Measurements from ENCODE around the gene LNX2. TPM values are rescaled to one million over a fixed set of nuclear protein-coding genes. Genes with fewer than 3 reads are reported as not detected.

LNX2 gene
- total RNA-seq, 1 donor from 2014 or later, result 15.1 TPM

DNA sequence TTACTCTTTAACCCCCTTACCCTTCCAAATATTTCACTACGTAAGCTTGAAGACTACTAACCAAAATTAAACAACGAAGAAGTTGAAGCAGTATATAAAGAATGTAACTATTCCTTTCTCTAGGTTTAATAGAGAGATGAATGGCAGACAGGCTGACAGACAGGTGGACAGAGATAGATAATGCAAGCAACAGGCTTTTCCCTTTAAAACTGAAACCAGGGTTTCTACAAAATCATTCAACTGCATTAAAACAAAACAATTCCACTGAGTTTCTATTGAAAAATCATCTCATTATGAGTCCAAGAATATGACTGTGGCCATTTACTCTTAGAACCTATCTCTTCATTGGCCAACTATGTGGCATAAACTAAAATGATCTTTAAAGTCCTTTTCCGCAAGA, 15.2 kb downstream of the LNX2 start:
- Mint-ChIP-seq H3K4me3 (no peak overlapping the region), H3K36me3 (no peaks in the 10 kb centered on the region), H3K4me1 (peaks cover 4% of the 10 kb centered on the region), H3K27ac (no peak overlapping the region), H3K27me3 (ENCODE audit: insufficient read depth, low read depth) (no peaks in the 10 kb centered on the region), H3K9me3 (no peaks in the 10 kb centered on the region)
- no peak for TF ChIP-seq EZH2phosphoT487 (IDR thresholded peaks at IDR 0.05)
- TF ChIP-seq, protein P1, sequence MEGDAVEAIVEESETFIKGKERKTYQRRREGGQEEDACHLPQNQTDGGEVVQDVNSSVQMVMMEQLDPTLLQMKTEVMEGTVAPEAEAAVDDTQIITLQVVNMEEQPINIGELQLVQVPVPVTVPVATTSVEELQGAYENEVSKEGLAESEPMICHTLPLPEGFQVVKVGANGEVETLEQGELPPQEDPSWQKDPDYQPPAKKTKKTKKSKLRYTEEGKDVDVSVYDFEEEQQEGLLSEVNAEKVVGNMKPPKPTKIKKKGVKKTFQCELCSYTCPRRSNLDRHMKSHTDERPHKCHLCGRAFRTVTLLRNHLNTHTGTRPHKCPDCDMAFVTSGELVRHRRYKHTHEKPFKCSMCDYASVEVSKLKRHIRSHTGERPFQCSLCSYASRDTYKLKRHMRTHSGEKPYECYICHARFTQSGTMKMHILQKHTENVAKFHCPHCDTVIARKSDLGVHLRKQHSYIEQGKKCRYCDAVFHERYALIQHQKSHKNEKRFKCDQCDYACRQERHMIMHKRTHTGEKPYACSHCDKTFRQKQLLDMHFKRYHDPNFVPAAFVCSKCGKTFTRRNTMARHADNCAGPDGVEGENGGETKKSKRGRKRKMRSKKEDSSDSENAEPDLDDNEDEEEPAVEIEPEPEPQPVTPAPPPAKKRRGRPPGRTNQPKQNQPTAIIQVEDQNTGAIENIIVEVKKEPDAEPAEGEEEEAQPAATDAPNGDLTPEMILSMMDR (IDR thresholded peaks at IDR 0.05), result no peak
- TF ChIP-seq EZH2 (IDR thresholded peaks at IDR 0.05), result no peak
- H3K9ac ChIP-seq, result no peak overlapping the region
- H2AFZ ChIP-seq (replicated peaks), result no peak overlapping the region
- H3K27ac ChIP-seq, result no peak overlapping the region
- DNase-seq (ENCODE audit: low spot score), result no peak
- H3K4me3 ChIP-seq, result no peak overlapping the region
- no peaks in the 10 kb centered on the region for H3K9me3 ChIP-seq (ENCODE audit: low read depth)
- H3K36me3 ChIP-seq, result no peaks in the 10 kb centered on the region
- no peaks in the 10 kb centered on the region for H3K27me3 ChIP-seq
- H3K79me2 ChIP-seq (ENCODE audit: low read depth), result peaks cover 46% of the 10 kb centered on the region
- H4K20me1 ChIP-seq (ENCODE audit: low read depth), result peaks cover 8% of the 10 kb centered on the region
- H3K4me2 ChIP-seq, result no peak overlapping the region
- H3F3A ChIP-seq (ENCODE audit: low read depth), result no peaks in the 10 kb centered on the region
- peaks cover 4% of the 10 kb centered on the region for H3K4me1 ChIP-seq

DNA sequence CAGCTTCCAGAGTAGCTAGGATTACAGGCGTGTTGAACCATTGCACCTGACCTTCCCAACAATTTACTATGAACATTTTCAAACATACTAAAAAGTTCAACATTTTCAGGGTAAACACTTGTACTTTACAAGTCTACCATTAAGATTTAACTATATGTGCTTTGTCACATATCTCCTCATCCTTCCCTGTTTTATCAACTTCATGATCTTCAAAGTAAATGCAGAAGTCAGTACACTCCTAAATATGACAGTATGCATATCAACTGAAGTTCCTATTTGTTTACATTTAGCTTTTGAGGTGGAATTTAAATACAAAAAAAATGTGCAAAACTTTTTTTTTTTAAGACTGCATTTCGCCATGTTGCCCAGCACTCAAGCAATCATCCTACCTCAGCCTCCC, 18.5 kb downstream of the LNX2 start:
- Mint-ChIP-seq H3K27me3 (ENCODE audit: insufficient read depth, low read depth) (no peaks in the 10 kb centered on the region), H3K9me3 (no peaks in the 10 kb centered on the region), H3K36me3 (no peaks in the 10 kb centered on the region), H3K4me1 (peaks cover 12% of the 10 kb centered on the region), H3K27ac (no peak overlapping the region), H3K4me3 (no peak overlapping the region)
- Histone ChIP-seq H3K9ac (no peak overlapping the region), H3K79me2 (ENCODE audit: low read depth) (peaks cover 47% of the 10 kb centered on the region), H3K4me1 (peaks cover 13% of the 10 kb centered on the region), H3K27me3 (no peaks in the 10 kb centered on the region), H3K36me3 (no peaks in the 10 kb centered on the region), H3F3A (ENCODE audit: low read depth) (no peaks in the 10 kb centered on the region), H3K9me3 (ENCODE audit: low read depth) (no peaks in the 10 kb centered on the region), H4K20me1 (ENCODE audit: low read depth) (peaks cover 17% of the 10 kb centered on the region), H3K4me2 (no peak overlapping the region), H2AFZ (replicated peaks) (no peak overlapping the region), H3K4me3 (no peak overlapping the region), H3K27ac (no peak overlapping the region)
- TF ChIP-seq, protein P1 (IDR thresholded peaks at IDR 0.05), result no peak
- TF ChIP-seq EZH2phosphoT487 (IDR thresholded peaks at IDR 0.05) (no peak), EZH2 (IDR thresholded peaks at IDR 0.05) (no peak)
- no peak for DNase-seq (ENCODE audit: low spot score)

DNA sequence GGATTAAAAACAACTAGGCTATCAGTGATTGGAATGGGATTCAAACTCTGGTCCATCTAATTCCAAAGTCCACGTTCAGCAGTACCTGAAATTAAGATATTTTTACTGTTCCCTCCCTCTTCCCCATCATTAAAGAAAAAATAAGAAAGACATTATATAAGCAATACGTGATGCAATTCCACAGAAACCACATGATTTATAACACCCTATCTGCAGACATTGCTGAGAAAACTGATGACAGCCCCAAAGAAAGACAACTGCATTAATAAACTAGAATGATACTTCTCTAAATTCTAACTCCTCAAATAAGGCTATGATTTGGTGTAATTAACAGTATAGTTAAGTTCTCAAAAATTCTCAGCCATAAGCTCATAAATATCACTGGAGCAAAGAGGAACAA, 19.1 kb downstream of the LNX2 start:
- DNase-seq (ENCODE audit: low spot score), result no peak
- no peak overlapping the region for H3K9ac ChIP-seq
- TF ChIP-seq EZH2 (IDR thresholded peaks at IDR 0.05) (no peak), EZH2phosphoT487 (IDR thresholded peaks at IDR 0.05) (no peak)
- TF ChIP-seq, protein P1 (IDR thresholded peaks at IDR 0.05), result no peak
- peaks cover 44% of the 10 kb centered on the region for H3K79me2 ChIP-seq (ENCODE audit: low read depth)
- Mint-ChIP-seq H3K4me1 (peaks cover 12% of the 10 kb centered on the region), H3K27ac (no peak overlapping the region), H3K9me3 (no peaks in the 10 kb centered on the region), H3K27me3 (ENCODE audit: insufficient read depth, low read depth) (no peaks in the 10 kb centered on the region), H3K36me3 (no peaks in the 10 kb centered on the region), H3K4me3 (no peak overlapping the region)
- no peaks in the 10 kb centered on the region for H3F3A ChIP-seq (ENCODE audit: low read depth)
- H4K20me1 ChIP-seq (ENCODE audit: low read depth), result peaks cover 17% of the 10 kb centered on the region
- no peaks in the 10 kb centered on the region for H3K9me3 ChIP-seq (ENCODE audit: low read depth)
- no peak overlapping the region for H3K4me2 ChIP-seq
- no peak overlapping the region for H2AFZ ChIP-seq (replicated peaks)
- no peak overlapping the region for H3K27ac ChIP-seq
- H3K4me1 ChIP-seq, result peaks cover 13% of the 10 kb centered on the region
- H3K4me3 ChIP-seq, result no peak overlapping the region
- no peaks in the 10 kb centered on the region for H3K27me3 ChIP-seq
- H3K36me3 ChIP-seq, result no peaks in the 10 kb centered on the region

Data from neural progenitor cell (in vitro differentiated cells).